Endodermal cell (in vitro differentiated cells): Measurements from ENCODE around the gene IFT27. TPM values are rescaled to one million over a fixed set of nuclear protein-coding genes. Genes with fewer than 3 reads are reported as not detected.
A peak's percentile ranks its signal among the peaks of the same experiment; 100 is the strongest.

Source experiments
- DNase-seq: peaks from one replicate; pipeline ENCODE4 v3.0.0-alpha.2; 2017
- H3K27ac ChIP-seq: 2 replicates; pipeline ENCODE4 v1.5.1; 2013; ENCODE audit warnings: mild to moderate bottlenecking, low read depth, low read length, moderate library complexity
- H3K27me3 ChIP-seq: 2 replicates; pipeline ENCODE4 v1.6.1; 2013; ENCODE audit warnings: mild to moderate bottlenecking, low read length, moderate library complexity; ENCODE audit not compliant: insufficient read depth, control insufficient read depth, poor library complexity, severe bottlenecking
- H3K36me3 ChIP-seq: 2 replicates; pipeline ENCODE4 v1.7.0; 2013; ENCODE audit warnings: mild to moderate bottlenecking, low read length, moderate library complexity; ENCODE audit not compliant: control insufficient read depth, insufficient read depth
- H3K4me1 ChIP-seq: one replicate; pipeline ENCODE4 v1.7.0; 2013; ENCODE audit warnings: low read length; ENCODE audit not compliant: control insufficient read depth, insufficient read depth
- H3K4me3 ChIP-seq: 2 replicates; pipeline ENCODE4 v1.5.1; 2013; ENCODE audit warnings: mild to moderate bottlenecking, low read length, moderate library complexity
- H3K9ac ChIP-seq: 2 replicates; pipeline ENCODE4 v1.6.1; 2013; ENCODE audit warnings: mild to moderate bottlenecking, low read length, moderate library complexity; ENCODE audit not compliant: poor library complexity, severe bottlenecking; ENCODE audit errors: extremely low read depth
- H3K9me3 ChIP-seq: 2 replicates; pipeline ENCODE4 v1.6.1; 2013; ENCODE audit warnings: mild to moderate bottlenecking, low read length, moderate library complexity; ENCODE audit not compliant: control insufficient read depth
- H3K27ac Mint-ChIP-seq: 2 replicates; pipeline ENCODE4 v1.8.0; 2020; ENCODE audit warnings: mixed read lengths
- H3K27me3 Mint-ChIP-seq: 2 replicates; pipeline ENCODE4 v1.8.0; 2021; ENCODE audit warnings: mild to moderate bottlenecking, mixed read lengths; ENCODE audit not compliant: insufficient read depth
- H3K36me3 Mint-ChIP-seq: 2 replicates; pipeline ENCODE4 v1.8.0; 2020; ENCODE audit warnings: low read depth, mixed read lengths
- H3K4me1 Mint-ChIP-seq: 2 replicates; pipeline ENCODE4 v1.8.0; 2020; ENCODE audit warnings: mixed read lengths
- H3K4me3 Mint-ChIP-seq: 2 replicates; pipeline ENCODE4 v1.8.0; 2020; ENCODE audit warnings: mild to moderate bottlenecking, moderate library complexity, mixed read lengths
- H3K9me3 Mint-ChIP-seq: 2 replicates; pipeline ENCODE4 v1.8.0; 2020; ENCODE audit warnings: mild to moderate bottlenecking, mixed read lengths
- CTCF ChIP-seq: fragments of 200-600 bp; sonication (generic); conservative IDR thresholded peaks from 2 replicates; pipeline ENCODE4 v1.5.0; 2021; ENCODE audit warnings: antibody characterized with exemption, mild to moderate bottlenecking
- WGBS, 2 experiments: methylation state at CpG; one replicate each; pipeline versions ENCODE4 v1.1.5 to v1.1.7; 2013; ENCODE audit warnings: missing lambda C conversion rate in 2 of 2, mixed read lengths in 1 of 2; ENCODE audit not compliant: insufficient coverage in 1 of 2, insufficient read length in 1 of 2; 5-methylcytosine and 5-hydroxymethylcytosine counted together
- total RNA-seq, 2 donors: library from RNA; stranded (reverse); fragmentation: NEBNext Ultra II Directional in 1 of 2; extraction: Animal tissue kit (Norgen Biotek cat#: 25700) in 1 of 2; gene quantifications; 2 replicates in 1 of 2; 3 replicates in 1 of 2; pipeline ENCODE4 v1.2.1, GENCODE V29; 2021

The IFT27 gene
- total RNA-seq, 2 donors from 2014 or later, result 49.8 to 65.2 TPM

GRCh38 chr22:36753916-36754315, 22.0 kb downstream of the IFT27 start:
- no peak overlapping the region for H3K9ac ChIP-seq
- peak; percentile 22 for DNase-seq
- TF ChIP-seq CTCF, result no peak
- H3K36me3 ChIP-seq, result no peaks in the 10 kb centered on the region
- 87 to 93% methylated on average over 5 to 12 of the region's 12 CpGs for WGBS, 2 experiments
- no peaks in the 10 kb centered on the region for H3K9me3 ChIP-seq
- Mint-ChIP-seq H3K4me1 (no peaks in the 10 kb centered on the region), H3K27me3 (peaks cover 25% of the 10 kb centered on the region), H3K36me3 (no peaks in the 10 kb centered on the region), H3K9me3 (no peaks in the 10 kb centered on the region), H3K27ac (no peak overlapping the region), H3K4me3 (no peak overlapping the region)
- H3K4me3 ChIP-seq, result no peak overlapping the region
- no peaks in the 10 kb centered on the region for H3K4me1 ChIP-seq
- peaks cover 19% of the 10 kb centered on the region for H3K27me3 ChIP-seq
- no peak overlapping the region for H3K27ac ChIP-seq

- no peak overlapping the region for H3K4me3 ChIP-seq
- H3K36me3 ChIP-seq, result no peaks in the 10 kb centered on the region
- no peaks in the 10 kb centered on the region for H3K9me3 ChIP-seq
- no peak overlapping the region for H3K27ac ChIP-seq
- peak; percentile 69 for DNase-seq
- no peak overlapping the region for H3K9ac ChIP-seq
- Mint-ChIP-seq H3K4me3 (no peak overlapping the region), H3K36me3 (no peaks in the 10 kb centered on the region), H3K27ac (no peak overlapping the region), H3K27me3 (peaks cover 25% of the 10 kb centered on the region), H3K9me3 (no peaks in the 10 kb centered on the region), H3K4me1 (no peaks in the 10 kb centered on the region)
- no peaks in the 10 kb centered on the region for H3K4me1 ChIP-seq
- 71 to 72% methylated on average over 2 to 4 of the region's 4 CpGs for WGBS, 2 experiments
- TF ChIP-seq CTCF, result no peak
- H3K27me3 ChIP-seq, result peaks cover 19% of the 10 kb centered on the region
These were observed 22.7 kb downstream of the IFT27 start for GRCh38 chr22:36753120-36753802.

- Mint-ChIP-seq H3K27me3 (peaks cover 1% of the 10 kb centered on the region), H3K27ac (no peak overlapping the region), H3K36me3 (no peaks in the 10 kb centered on the region), H3K4me3 (no peak overlapping the region), H3K4me1 (no peaks in the 10 kb centered on the region), H3K9me3 (peaks cover 1% of the 10 kb centered on the region)
- Histone ChIP-seq H3K27me3 (no peaks in the 10 kb centered on the region), H3K9ac (no peak overlapping the region), H3K36me3 (no peaks in the 10 kb centered on the region), H3K9me3 (no peaks in the 10 kb centered on the region), H3K27ac (no peak overlapping the region), H3K4me1 (no peaks in the 10 kb centered on the region), H3K4me3 (no peak overlapping the region)
- TF ChIP-seq CTCF, result no peak
- 86 to 90% methylated on average over 7 to 11 of the region's 11 CpGs for WGBS, 2 experiments
- peak; percentile 20 for DNase-seq
These were observed 29.4 kb downstream of the IFT27 start for GRCh38 chr22:36746375-36746970.
